IPS-18a (cell line): Measurements from ENCODE around the gene ZNF254.
A peak's percentile ranks its signal among the peaks of the same experiment; 100 is the strongest.
"Not testable (repeated sequence)": the region's sequence is repeated elsewhere in the genome, so short reads cannot be mapped to it uniquely, and the experiment has no call there.

Experiments
- H3K27ac ChIP-seq: one replicate; pipeline ENCODE4 v1.5.1; 2013; ENCODE audit warnings: low read length
- H3K27me3 ChIP-seq: one replicate; pipeline ENCODE4 v1.6.1; 2013; ENCODE audit warnings: mild to moderate bottlenecking, low read length; ENCODE audit not compliant: control insufficient read depth, insufficient read depth
- H3K36me3 ChIP-seq: one replicate; pipeline ENCODE4 v1.6.1; 2013; ENCODE audit warnings: low read depth, low read length; ENCODE audit not compliant: control insufficient read depth
- H3K4me1 ChIP-seq: one replicate; pipeline ENCODE4 v1.6.1; 2013; ENCODE audit warnings: low read depth, low read length; ENCODE audit not compliant: control insufficient read depth
- H3K4me3 ChIP-seq: one replicate; pipeline ENCODE4 v1.5.1; 2013; ENCODE audit warnings: low read length
- H3K9ac ChIP-seq: one replicate; pipeline ENCODE4 v1.6.1; 2013; ENCODE audit warnings: mild to moderate bottlenecking, low read length, moderate library complexity
- H3K9me3 ChIP-seq: one replicate; pipeline ENCODE4 v1.6.1; 2013; ENCODE audit warnings: low read depth, low read length; ENCODE audit not compliant: control insufficient read depth

ZNF254 gene

DNA sequence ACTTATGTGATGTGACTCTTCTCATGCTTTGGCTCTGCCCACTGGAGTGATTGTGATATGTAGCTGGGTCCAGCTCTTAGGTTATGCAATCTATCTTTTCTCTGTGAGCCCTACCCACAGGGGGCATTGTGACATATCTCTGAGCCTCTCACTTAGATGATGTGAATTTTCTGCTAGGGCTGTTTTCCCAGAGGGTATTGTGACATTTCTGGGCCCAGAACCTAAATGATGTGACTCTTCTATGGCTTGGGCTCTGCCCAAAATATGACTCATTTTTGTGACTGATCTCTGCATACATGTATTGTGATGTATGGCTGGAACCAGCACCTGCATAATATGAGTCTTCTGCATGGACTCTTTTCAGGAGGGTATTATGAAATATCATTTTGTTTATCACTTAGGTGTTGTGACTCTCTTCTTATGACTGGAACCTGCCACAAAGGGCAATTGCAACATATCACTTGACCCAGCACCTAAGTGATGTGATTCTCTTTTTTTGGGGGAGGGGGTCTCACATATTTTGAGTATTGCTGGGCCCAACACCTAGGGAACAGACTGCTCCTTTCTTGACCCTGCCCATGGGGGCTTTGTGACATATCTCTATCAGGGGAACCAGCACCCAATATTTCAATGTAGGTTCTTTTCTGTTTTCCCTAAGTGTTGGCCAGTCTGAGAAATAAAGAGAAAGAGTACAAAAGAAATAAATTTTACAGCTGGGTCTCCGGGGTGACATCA lies 12.1 kb upstream of the ZNF254 start:
- H3K27ac ChIP-seq = peak overlapping the region; percentile 30
- no peaks in the 10 kb centered on the region for H3K27me3 ChIP-seq
- peaks cover 21% of the 10 kb centered on the region for H3K36me3 ChIP-seq
- H3K9me3 ChIP-seq = peaks cover 14% of the 10 kb centered on the region
- H3K4me3 ChIP-seq = no peak overlapping the region
- peaks cover 51% of the 10 kb centered on the region for H3K4me1 ChIP-seq
- H3K9ac ChIP-seq = no peak overlapping the region

DNA sequence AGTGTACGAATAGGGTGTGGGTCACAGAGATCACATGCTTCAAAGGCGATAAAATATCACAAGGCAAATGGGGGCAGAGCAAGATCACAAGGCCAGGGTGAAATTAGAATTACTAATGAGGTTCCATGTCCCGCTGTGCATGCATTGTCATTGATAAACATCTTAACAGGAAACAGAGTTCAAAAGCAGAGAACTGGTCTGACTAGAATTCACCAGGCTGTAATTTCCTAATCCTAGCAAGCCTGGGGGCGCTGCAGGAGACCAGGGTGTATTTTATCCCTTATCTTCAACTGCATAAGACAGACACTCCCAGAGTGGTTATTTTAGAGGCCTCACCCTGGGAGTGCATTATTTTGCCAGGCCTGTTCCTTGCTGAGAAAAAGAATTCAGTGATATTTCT lies 11.5 kb upstream of the ZNF254 start:
- Histone ChIP-seq H3K36me3 (peaks cover 21% of the 10 kb centered on the region), H3K4me1 (peaks cover 51% of the 10 kb centered on the region)
- H3K27ac ChIP-seq = not testable (repeated sequence)

GRCh38 chr19:24078680-24079079 lies 8.3 kb upstream of the ZNF254 start:
- peaks cover 14% of the 10 kb centered on the region for H3K9me3 ChIP-seq
- no peaks in the 10 kb centered on the region for H3K27me3 ChIP-seq
- H3K9ac ChIP-seq = no peak overlapping the region
- no peak overlapping the region for H3K27ac ChIP-seq
- H3K4me3 ChIP-seq = peak overlapping the region; percentile 2
- peaks cover 15% of the 10 kb centered on the region for H3K36me3 ChIP-seq
- H3K4me1 ChIP-seq = peaks cover 51% of the 10 kb centered on the region

More for the DNA sequence above, 11.5 kb upstream of the ZNF254 start:
- peaks cover 14% of the 10 kb centered on the region for H3K9me3 ChIP-seq
- not testable (repeated sequence) for H3K27me3 ChIP-seq, H3K9ac ChIP-seq
- peak overlapping the region; percentile 10 for H3K4me3 ChIP-seq

- Histone ChIP-seq H3K36me3 (peaks cover 5% of the 10 kb centered on the region), H3K27ac (no peak overlapping the region), H3K9ac (no peak overlapping the region), H3K4me1 (peaks cover 36% of the 10 kb centered on the region), H3K27me3 (no peaks in the 10 kb centered on the region), H3K4me3 (no peak overlapping the region), H3K9me3 (peaks cover 4% of the 10 kb centered on the region)
Measured at GRCh38 chr19:24081056-24081455, 5.9 kb upstream of the ZNF254 start.

DNA sequence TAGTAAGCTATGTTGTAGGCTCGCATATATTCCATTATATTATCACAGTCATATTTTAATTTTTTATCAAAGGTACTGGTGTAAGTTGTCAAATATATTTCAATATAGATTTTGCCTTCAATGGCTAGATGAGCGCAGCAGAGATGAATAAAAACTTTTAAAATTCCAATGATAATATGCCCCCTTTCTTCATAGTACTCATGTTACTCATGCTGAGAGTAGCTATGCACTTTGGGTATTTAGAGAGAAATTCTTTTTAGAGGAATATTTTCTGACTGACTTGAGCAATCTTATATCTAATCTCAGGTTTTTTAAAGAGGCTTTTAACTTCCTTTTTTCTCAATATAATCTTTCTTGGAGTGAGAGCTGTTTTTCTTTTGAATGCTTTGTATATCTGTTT lies 11.4 kb downstream of the ZNF254 start:
- Histone ChIP-seq H3K27me3 (no peaks in the 10 kb centered on the region), H3K36me3 (no peaks in the 10 kb centered on the region), H3K4me1 (no peaks in the 10 kb centered on the region), H3K9ac (no peak overlapping the region), H3K4me3 (no peak overlapping the region), H3K9me3 (no peaks in the 10 kb centered on the region), H3K27ac (no peak overlapping the region)

DNA sequence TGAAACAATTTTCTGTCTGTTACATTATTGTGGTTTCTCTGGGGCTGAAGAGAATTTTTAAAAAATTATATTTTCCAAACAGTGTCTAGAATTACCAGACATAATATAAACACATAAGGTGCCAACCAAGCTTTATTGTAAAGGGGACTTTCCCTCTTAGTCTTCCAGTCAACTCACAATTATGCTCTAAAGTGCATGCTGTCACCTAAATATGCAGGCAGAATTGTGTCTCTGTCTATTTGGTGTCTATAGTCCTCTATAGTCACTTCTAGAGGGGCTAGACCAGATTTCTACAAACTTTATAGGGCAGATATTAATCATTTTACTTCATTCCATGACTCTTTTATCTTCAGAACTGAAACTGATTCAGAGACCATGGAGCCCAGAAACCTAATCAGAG lies 12.8 kb downstream of the ZNF254 start:
- Histone ChIP-seq H3K9me3 (no peaks in the 10 kb centered on the region), H3K27ac (no peak overlapping the region), H3K9ac (no peak overlapping the region), H3K4me3 (no peak overlapping the region), H3K27me3 (no peaks in the 10 kb centered on the region), H3K4me1 (no peaks in the 10 kb centered on the region), H3K36me3 (no peaks in the 10 kb centered on the region)

DNA sequence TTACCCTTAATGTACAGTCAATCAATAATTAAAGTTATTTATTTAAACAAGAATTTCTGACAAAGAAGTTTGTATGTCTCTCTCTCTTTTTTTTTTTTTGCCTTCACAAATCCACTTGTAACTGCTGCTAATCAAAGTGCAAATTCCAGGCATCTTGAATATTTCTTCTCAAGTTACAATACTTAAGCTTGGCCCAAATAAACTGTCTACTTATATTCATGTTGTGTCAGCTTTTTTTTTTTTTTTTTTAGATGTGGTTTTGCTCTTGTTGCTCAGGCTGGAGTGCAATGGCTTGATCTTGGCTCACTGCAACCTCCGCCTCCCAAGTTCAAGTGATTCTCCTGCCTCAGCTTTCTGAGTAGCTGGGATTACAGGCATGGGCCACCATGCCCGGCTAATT lies 13.6 kb downstream of the ZNF254 start:
- not testable (repeated sequence) for H3K36me3 ChIP-seq, H3K9me3 ChIP-seq, H3K4me3 ChIP-seq, H3K27ac ChIP-seq, H3K4me1 ChIP-seq, H3K27me3 ChIP-seq, H3K9ac ChIP-seq

DNA sequence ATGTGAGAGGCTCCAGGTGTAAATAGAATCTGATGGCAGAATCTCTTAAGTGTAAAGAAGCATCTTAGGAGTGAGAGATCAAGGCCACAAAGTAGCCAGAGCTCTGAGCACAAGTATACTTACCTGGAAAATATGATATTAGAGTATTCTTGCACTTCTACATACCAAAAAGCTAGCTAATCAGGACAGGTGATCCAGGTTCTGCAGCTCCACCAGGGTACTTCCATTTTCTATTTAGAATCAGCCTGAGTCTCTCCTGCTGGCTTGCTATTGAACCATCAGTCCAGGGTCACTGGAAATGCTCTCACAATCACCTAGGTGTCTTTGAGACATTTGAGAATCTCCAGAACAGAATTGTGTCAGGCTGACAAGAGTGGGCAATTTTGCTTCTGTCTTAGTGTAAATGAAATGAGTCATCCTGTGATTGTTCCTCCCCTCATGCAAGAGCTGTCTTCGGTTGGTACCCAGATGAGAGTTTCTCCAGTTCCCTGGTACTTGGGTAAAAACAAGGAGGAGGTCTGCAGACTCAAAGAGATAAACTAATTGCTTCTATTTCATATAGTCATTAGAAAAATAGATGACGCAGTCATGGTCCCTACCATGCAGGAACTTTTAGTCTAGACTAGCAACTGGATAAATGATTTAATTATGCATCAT lies 14.6 kb downstream of the ZNF254 start:
- H3K9me3 ChIP-seq = no peaks in the 10 kb centered on the region
- no peaks in the 10 kb centered on the region for H3K4me1 ChIP-seq
- H3K36me3 ChIP-seq = peaks cover 7% of the 10 kb centered on the region
- no peak overlapping the region for H3K27ac ChIP-seq
- H3K27me3 ChIP-seq = no peaks in the 10 kb centered on the region
- H3K9ac ChIP-seq = no peak overlapping the region
- H3K4me3 ChIP-seq = no peak overlapping the region

GRCh38 chr19:24127601-24128000 lies 40.6 kb downstream of the ZNF254 start:
- Histone ChIP-seq H3K4me1 (no peaks in the 10 kb centered on the region), H3K36me3 (peaks cover 19% of the 10 kb centered on the region), H3K27me3 (no peaks in the 10 kb centered on the region), H3K9ac (no peak overlapping the region), H3K9me3 (peaks cover 84% of the 10 kb centered on the region), H3K27ac (no peak overlapping the region), H3K4me3 (no peak overlapping the region)

DNA sequence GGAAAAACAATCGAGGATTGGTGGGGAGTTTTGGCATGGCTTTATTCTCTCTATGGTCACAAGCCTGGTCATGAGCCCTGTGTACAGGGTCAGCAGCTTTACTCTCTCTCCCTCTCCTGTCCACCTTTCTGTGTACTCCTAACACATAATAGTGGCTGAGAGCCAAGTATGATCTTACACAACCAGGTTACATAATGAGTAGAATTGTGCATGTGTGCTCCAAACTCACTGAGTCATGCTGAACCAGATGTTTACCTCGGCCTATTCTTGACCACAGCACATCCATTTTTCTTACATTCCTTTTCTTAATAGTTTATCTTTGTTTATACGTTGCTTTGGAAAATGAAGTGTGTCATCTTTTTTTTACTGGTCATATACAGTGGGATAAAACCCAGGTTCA lies 53.1 kb downstream of the ZNF254 start:
- Histone ChIP-seq H3K9ac (no peak overlapping the region), H3K36me3 (no peaks in the 10 kb centered on the region), H3K27ac (no peak overlapping the region), H3K4me1 (no peaks in the 10 kb centered on the region), H3K4me3 (no peak overlapping the region), H3K9me3 (peaks cover 56% of the 10 kb centered on the region), H3K27me3 (no peaks in the 10 kb centered on the region)

GRCh38 chr19:24140591-24140990 lies 53.6 kb downstream of the ZNF254 start:
- H3K4me1 ChIP-seq = no peaks in the 10 kb centered on the region
- H3K27me3 ChIP-seq = no peaks in the 10 kb centered on the region
- H3K9ac ChIP-seq = no peak overlapping the region
- no peaks in the 10 kb centered on the region for H3K36me3 ChIP-seq
- H3K27ac ChIP-seq = no peak overlapping the region
- H3K4me3 ChIP-seq = no peak overlapping the region
- peaks cover 53% of the 10 kb centered on the region for H3K9me3 ChIP-seq

- Histone ChIP-seq H3K27ac (no peak overlapping the region), H3K36me3 (no peaks in the 10 kb centered on the region), H3K4me3 (no peak overlapping the region), H3K27me3 (no peaks in the 10 kb centered on the region), H3K4me1 (no peaks in the 10 kb centered on the region), H3K9me3 (peaks cover 55% of the 10 kb centered on the region), H3K9ac (no peak overlapping the region)
Measured at GRCh38 chr19:24141612-24142011, 54.6 kb downstream of the ZNF254 start.
